ENCODE results near the gene CNPPD1.

DNA sequence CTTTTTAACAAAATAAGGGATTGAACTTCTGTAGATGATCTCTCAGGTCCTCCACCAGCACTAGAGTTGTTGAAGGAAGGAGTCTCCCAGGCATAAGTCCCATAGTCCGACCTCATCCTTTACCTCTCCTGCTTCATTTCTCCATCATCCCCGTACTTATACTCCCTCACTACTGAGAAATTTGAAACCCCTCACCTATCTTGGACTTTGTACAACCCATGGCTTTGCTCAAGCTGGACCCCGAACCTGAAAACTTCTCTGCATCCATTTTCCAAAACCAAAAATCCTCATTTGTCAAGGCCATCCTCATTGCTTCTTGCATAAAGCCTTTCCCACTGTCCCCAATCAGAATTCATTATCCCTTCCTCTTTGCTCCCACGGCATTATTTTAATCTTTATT lies 15.6 kb downstream of the CNPPD1 start:
- TF ChIP-seq POLR2A (IDR thresholded peaks at IDR 0.05) (no peak), POLR2AphosphoS5 (IDR thresholded peaks at IDR 0.05) (no peak)
- TF ChIP-seq, protein P1, sequence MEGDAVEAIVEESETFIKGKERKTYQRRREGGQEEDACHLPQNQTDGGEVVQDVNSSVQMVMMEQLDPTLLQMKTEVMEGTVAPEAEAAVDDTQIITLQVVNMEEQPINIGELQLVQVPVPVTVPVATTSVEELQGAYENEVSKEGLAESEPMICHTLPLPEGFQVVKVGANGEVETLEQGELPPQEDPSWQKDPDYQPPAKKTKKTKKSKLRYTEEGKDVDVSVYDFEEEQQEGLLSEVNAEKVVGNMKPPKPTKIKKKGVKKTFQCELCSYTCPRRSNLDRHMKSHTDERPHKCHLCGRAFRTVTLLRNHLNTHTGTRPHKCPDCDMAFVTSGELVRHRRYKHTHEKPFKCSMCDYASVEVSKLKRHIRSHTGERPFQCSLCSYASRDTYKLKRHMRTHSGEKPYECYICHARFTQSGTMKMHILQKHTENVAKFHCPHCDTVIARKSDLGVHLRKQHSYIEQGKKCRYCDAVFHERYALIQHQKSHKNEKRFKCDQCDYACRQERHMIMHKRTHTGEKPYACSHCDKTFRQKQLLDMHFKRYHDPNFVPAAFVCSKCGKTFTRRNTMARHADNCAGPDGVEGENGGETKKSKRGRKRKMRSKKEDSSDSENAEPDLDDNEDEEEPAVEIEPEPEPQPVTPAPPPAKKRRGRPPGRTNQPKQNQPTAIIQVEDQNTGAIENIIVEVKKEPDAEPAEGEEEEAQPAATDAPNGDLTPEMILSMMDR (IDR thresholded peaks at IDR 0.05), result no peak
